Fibroblast of villous mesenchyme (primary cell): ENCODE measurements around the gene OTOGL. TPM values are rescaled to one million over a fixed set of nuclear protein-coding genes. Genes with fewer than 3 reads are reported as not detected.

ENCODE experiments used
- DNase-seq: peaks from one replicate; pipeline ENCODE4 v3.0.0-alpha.2; 2010; ENCODE audit warnings: low read depth
- H3K4me3 ChIP-seq: 2 replicates; pipeline ENCODE4 v1.5.1; 2011; ENCODE audit warnings: low read depth, mild to moderate bottlenecking, low read length
- total RNA-seq: library from RNA; depleted of rRNA; stranded (reverse); fragments of >200 nt; gene quantifications from 2 replicates; pipeline ENCODE4 v1.2.3, GENCODE V29; 2012
- TF ChIP-seq, protein P1 (sequence below): IDR thresholded peaks from 2 replicates; pipeline ENCODE4 v1.5.1; 2012; ENCODE audit warnings: low read depth, mild to moderate bottlenecking, low read length; ENCODE audit not compliant: insufficient read depth

The OTOGL gene
- total RNA-seq, 1 donor: under 0.01 TPM

DNA sequence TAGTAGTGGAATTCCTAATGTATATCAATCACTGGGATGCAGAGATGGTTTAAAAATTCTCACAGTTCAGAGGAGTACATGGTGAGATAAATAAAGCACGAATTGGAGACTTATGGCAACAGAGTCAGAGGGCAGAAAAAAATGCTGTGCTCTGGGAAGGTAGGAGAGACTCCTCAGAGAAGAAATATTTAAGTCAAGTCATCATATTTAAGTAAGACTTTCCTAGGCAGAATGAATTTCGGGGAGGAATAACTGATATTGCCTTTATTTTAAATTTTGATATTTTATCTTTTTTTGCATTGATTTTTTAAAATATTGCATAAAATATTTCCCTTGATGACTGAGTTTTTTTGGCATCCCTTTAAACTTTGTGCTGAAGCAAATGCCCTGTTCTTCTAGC lies 67.4 kb downstream of the OTOGL start:
- H3K4me3 ChIP-seq: no peak overlapping the region
- no peak for DNase-seq
- TF ChIP-seq, protein P1, sequence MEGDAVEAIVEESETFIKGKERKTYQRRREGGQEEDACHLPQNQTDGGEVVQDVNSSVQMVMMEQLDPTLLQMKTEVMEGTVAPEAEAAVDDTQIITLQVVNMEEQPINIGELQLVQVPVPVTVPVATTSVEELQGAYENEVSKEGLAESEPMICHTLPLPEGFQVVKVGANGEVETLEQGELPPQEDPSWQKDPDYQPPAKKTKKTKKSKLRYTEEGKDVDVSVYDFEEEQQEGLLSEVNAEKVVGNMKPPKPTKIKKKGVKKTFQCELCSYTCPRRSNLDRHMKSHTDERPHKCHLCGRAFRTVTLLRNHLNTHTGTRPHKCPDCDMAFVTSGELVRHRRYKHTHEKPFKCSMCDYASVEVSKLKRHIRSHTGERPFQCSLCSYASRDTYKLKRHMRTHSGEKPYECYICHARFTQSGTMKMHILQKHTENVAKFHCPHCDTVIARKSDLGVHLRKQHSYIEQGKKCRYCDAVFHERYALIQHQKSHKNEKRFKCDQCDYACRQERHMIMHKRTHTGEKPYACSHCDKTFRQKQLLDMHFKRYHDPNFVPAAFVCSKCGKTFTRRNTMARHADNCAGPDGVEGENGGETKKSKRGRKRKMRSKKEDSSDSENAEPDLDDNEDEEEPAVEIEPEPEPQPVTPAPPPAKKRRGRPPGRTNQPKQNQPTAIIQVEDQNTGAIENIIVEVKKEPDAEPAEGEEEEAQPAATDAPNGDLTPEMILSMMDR: no peak

DNA sequence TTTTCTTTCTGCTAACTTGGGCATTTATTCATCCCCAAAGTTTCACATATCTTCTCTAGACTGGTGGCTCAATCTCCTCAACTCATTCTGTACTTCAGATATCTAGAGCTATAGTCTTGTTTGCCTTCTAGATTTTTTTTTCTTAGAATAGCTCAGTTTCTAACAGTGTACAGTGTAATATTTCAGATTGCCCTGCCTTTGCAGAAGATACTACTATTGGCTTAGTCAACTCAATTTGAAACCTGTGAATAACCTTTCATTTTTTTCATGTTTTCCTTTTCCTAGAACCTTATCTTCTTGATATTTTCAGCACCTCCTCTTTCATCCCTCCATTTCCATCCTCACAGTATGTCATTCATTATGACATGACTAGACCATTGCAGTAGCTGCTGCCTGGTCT lies 69.6 kb downstream of the OTOGL start:
- TF ChIP-seq, protein P1: no peak
- no peak overlapping the region for H3K4me3 ChIP-seq

DNA sequence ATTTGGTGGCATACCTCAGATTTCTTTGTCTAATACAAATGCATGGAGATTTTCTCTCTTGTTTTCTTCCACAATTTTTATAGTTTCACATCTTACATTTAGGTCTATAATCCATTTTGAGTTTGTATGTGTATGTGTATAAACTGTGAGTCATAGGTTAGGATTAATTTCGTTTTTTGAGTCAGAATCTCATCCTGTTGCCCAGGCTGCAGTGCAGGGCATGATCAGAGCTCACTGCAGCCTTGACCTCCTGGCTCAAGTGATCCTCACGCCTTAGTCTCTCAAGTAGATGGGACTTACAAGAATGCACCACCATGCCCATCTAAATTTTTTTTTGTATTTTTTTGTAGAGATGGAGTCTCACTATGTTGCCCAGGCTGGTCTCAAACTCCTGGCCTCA lies 71.6 kb downstream of the OTOGL start:
- no peak for DNase-seq
- TF ChIP-seq, protein P1: no peak

More for the DNA sequence above, 69.6 kb downstream of the OTOGL start:
- no peak for DNase-seq

DNA sequence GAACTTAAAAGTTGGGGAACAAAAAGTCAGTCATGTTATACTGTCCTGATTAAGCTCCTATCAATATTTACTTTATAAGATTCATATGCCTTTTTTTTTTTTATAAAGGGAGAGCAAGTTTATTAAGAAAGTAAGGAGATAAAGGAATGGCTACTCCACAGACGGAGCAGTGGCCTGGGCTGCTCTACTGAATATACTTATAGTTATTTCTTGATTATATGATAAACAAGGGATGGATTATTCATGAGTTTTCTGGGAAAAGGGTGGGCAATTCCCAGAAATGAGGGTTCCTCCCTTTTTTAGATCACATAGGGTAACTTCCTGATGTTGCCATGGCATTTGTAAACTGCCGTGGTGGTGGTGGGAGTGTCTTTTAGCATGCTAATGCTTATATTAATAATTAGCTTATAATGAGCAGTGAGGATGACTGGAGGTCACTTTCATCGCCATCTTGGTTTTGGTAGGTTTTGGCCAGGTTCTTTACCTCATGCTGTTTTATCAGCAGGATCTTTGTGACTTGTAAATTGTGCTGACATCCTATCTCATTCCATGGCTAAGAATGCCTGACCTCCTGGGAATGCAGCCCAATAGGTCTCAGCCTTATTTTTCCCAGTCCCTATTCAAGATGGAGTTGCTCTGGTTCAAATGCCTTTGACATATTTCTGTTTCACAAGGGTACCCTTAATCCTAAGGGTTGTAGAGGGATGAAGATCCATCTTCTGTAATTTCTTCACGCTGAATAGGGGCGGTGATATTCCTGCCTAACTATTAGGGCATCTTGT lies 73.9 kb downstream of the OTOGL start:
- TF ChIP-seq, protein P1: no peak
- no peak overlapping the region for H3K4me3 ChIP-seq
- DNase-seq: no peak

More for the DNA sequence above, 71.6 kb downstream of the OTOGL start:
- no peak overlapping the region for H3K4me3 ChIP-seq

DNA sequence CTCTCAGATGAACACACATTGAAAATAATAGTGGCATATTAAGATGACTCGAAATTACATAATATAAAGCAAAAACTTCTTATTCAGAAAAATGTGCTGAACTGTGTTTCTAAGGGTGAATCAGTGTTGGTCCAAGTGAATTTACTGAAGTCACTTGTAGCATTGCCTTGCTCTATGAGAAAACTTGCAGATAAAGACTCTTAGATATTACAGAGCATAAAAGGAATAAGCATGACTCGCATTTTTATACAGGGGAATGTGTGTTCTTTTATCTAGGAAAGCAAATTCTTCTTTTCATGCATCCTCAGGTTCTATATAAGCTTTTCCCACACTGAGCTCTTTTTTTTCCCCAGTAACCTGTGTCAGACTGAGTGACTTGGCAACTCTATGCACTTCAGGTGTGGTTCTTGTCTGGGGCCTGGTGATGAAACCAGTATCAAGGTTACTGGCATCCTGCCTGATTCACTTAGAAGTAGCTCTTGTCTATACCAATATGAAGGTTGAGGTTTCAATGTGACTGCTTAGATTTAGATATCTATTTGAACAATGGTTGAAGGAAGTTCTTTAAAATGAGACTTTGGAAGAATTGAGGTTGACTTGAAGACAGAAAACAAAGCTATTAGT lies 76.1 kb downstream of the OTOGL start:
- no peak for DNase-seq
- TF ChIP-seq, protein P1: no peak
- H3K4me3 ChIP-seq: no peak overlapping the region

DNA sequence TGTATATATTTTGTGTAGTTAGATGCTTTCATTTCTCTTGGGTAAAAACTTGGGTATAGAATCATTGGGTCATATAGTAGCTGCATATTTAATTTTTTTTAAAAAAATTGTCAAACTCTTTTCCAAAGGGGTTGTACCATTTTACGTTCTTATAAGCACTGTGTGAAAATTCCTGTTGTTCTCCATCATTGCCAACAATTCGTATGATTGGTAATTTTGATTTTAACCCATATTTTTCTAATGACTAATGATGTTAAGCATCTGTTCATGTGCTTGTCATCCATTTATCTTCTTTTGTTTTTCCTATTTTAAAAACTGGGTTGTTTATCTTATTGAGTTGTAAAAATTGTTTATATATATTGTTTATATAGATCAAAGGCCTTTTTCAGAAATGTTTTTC lies 77.4 kb downstream of the OTOGL start:
- TF ChIP-seq, protein P1: no peak
- H3K4me3 ChIP-seq: no peak overlapping the region
- no peak for DNase-seq

DNA sequence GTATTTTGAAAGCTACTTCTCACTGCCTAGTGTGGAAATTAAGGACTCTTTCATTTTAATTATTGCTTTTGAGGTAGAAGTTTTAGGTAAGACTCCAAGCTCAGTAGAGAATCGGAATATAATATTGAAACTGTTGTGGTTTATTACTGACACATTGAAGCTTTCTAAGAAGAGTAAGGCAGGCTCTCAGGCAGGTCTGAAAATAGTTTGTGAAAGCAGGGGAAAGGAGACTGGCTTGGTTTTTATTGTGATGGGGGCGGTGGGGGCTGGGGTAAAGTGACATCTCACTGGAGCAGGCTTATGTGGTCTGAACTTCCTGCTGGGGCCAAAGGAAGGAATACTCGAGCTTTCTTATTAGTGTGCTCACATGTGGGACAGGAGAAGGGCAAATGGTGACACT lies 79.5 kb downstream of the OTOGL start:
- DNase-seq: no peak
- TF ChIP-seq, protein P1: no peak
- no peak overlapping the region for H3K4me3 ChIP-seq
